Mucosa of stomach (tissue), 1 donor: ENCODE results near the gene INSM1.
A peak's percentile ranks its signal among the peaks of the same experiment; 100 is the strongest.

Experiments
- H3K27me3 ChIP-seq: one replicate; pipeline ENCODE4 v1.7.0; 2013; ENCODE audit warnings: mild to moderate bottlenecking, low read length; ENCODE audit not compliant: control insufficient read depth, insufficient read depth
- H3K36me3 ChIP-seq: one replicate; pipeline ENCODE4 v1.7.0; 2013; ENCODE audit warnings: low read length; ENCODE audit not compliant: control insufficient read depth, insufficient read depth
- H3K4me1 ChIP-seq: one replicate; pipeline ENCODE4 v1.7.0; 2013; ENCODE audit warnings: mild to moderate bottlenecking, low read length; ENCODE audit not compliant: control insufficient read depth, insufficient read depth
- H3K4me3 ChIP-seq: one replicate; pipeline ENCODE4 v1.7.0; 2013; ENCODE audit warnings: low read length
- H3K9ac ChIP-seq: one replicate; pipeline ENCODE4 v1.7.0; 2013; ENCODE audit warnings: mild to moderate bottlenecking, low read length, moderate library complexity
- H3K9me3 ChIP-seq: one replicate; pipeline ENCODE4 v1.7.0; 2013; ENCODE audit warnings: mild to moderate bottlenecking, low read length, moderate library complexity; ENCODE audit not compliant: control insufficient read depth
- donor health status: Pancreatic carcinoma.

INSM1 gene

DNA sequence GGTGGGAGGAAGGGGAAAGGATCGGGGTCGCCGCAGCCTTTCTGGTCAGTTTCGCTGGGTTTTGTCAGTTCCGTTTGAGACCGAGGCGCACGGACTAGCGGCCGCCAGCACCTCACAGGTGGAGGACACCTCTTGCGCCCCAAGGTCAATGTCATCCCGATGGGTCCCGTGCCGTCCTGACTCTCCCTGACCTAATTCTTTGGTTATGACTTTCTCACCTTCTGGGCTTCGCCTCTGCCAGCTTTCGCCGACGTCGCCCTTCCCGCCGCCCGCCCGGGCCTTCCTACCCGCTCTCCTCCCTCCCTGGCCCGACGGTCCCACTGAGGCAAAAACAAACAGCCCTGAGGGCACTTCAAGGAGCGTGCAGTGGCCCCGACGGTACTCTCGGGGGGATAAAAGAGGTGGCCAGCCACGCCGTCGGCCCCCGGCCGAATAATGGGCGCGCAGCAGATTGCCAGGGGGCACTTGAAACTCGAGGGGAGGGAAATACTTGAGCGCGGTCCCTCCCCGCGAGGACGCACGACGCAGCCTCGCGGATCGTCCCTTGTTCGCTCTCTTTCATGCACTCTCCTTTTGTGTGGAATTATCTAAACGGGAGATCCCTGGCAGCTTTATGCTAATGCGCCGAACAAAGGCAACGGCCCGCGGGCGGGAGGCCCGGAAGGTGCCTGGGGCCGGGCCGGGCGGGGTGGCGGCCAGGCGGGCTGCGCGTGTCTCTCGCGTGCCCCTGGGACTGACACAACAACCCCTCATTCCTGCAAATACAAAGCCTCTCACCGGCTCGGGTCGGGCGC lies 3.9 kb upstream of the INSM1 start:
- Histone ChIP-seq H3K4me3 (no peak overlapping the region), H3K9ac (peak overlapping the region; percentile 28), H3K36me3 (no peaks in the 10 kb centered on the region), H3K27me3 (peaks cover 77% of the 10 kb centered on the region), H3K4me1 (peaks cover 5% of the 10 kb centered on the region), H3K9me3 (no peaks in the 10 kb centered on the region)

DNA sequence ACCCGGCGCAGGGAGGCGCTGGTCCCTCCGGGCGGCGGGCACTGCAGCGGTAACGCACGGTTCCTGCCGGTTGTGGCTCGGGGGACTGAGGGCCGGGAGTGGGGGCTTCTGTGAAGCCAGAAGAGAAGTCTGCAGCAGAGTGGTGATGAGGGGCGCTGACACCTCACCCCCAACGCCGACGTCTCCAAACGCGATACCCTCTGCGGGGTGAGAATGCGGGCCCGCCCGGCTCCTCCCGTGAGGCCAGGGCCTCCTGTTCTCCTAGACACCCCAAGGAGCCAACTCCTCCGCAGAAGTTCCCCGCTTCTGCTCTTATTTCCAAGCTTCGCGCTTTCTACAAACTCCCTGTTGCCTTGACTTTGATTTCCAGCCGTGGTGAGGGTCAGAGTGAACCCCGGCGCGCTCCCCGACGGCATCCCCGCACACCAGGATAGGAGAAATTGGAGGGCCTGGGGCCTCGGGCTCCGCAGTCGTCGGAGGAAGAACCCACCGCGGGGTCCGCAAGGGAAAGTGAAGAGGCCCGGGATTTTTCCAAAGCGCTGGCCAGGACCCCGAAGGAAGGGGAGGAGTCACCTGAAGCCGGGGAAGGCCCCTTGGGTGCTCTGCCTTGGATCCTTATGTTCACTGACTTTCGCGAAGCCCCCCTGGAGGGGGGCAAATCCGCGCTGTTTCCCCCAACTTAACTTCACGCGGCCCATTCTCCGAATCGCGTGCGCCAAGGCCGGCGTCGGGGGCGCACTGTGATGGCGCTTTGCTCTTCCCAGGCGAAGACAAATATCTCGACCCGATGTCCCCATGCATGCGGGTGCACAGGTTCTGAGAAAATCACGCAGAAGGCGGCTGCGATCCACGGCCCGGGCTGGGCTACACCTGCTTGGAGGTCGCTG lies 3.1 kb upstream of the INSM1 start:
- Histone ChIP-seq H3K9ac (no peak overlapping the region), H3K4me1 (peaks cover 5% of the 10 kb centered on the region), H3K36me3 (no peaks in the 10 kb centered on the region), H3K27me3 (peaks cover 80% of the 10 kb centered on the region), H3K9me3 (no peaks in the 10 kb centered on the region), H3K4me3 (no peak overlapping the region)

GRCh38 chr20:20365480-20366161 lies 2.3 kb upstream of the INSM1 start:
- Histone ChIP-seq H3K27me3 (peaks cover 87% of the 10 kb centered on the region), H3K36me3 (no peaks in the 10 kb centered on the region), H3K9ac (no peak overlapping the region), H3K9me3 (no peaks in the 10 kb centered on the region), H3K4me3 (no peak overlapping the region), H3K4me1 (peaks cover 5% of the 10 kb centered on the region)

DNA sequence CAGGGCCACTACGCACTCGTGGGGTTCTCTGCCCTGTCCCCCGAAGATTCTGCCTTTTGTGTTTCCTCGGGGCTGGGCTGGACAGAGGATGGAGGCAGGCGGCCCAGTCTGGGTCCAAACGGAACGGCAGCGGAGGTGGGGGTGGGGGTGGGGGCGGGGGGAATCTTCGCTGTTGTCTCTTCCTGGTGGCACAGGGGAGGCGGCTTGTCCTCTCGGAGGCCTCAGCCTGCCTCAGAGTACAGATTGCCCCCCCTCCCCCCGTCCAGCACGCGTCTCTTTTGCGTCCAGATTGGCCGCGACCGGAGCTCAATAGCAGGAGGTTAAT lies 1.4 kb upstream of the INSM1 start:
- peaks cover 5% of the 10 kb centered on the region for H3K4me1 ChIP-seq
- no peaks in the 10 kb centered on the region for H3K9me3 ChIP-seq
- no peak overlapping the region for H3K9ac ChIP-seq
- H3K27me3 ChIP-seq, result peaks cover 87% of the 10 kb centered on the region
- no peak overlapping the region for H3K4me3 ChIP-seq
- H3K36me3 ChIP-seq, result no peaks in the 10 kb centered on the region

DNA sequence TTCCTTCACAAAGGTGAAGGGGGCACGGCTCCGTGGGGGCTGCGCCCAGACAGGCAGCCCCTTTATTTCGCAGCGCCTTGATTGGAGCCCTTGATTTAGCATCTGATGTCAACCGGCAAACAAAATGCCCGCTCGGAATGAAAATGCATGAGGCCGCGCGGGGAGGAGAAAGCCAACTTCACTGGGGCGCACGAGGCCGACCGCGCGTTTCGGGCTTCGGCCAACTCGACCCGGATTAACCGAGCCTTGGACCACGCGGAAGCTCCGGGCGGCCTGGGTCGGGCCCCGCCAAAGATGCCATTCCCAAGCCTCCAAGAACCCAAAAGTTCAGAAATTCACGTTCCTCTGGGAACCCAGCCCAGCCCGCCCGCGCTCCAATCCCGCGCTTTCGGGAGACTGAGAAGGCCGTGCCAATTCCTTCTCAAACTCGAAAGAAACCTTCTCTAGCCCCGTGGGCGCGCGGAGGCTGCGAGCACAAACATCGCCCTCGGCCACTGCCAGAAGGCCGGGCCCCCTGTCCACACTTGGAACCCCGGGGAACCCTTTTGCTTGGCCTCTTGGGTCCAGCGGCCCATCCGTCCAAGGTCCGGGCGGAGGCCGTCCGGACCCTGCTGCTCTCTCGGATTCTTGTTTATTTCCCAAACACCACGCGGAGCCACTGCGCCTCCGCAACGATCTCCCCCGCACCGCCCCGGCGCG lies 879 bp upstream of the INSM1 start:
- peaks cover 5% of the 10 kb centered on the region for H3K4me1 ChIP-seq
- no peaks in the 10 kb centered on the region for H3K9me3 ChIP-seq
- peaks cover 87% of the 10 kb centered on the region for H3K27me3 ChIP-seq
- no peaks in the 10 kb centered on the region for H3K36me3 ChIP-seq
- no peak overlapping the region for H3K4me3 ChIP-seq
- no peak overlapping the region for H3K9ac ChIP-seq

- Histone ChIP-seq H3K9ac (no peak overlapping the region), H3K36me3 (no peaks in the 10 kb centered on the region), H3K4me1 (peaks cover 5% of the 10 kb centered on the region), H3K27me3 (peaks cover 89% of the 10 kb centered on the region), H3K9me3 (no peaks in the 10 kb centered on the region), H3K4me3 (no peak overlapping the region)
Measured at GRCh38 chr20:20368418-20369249, 730 bp downstream of the INSM1 start.

DNA sequence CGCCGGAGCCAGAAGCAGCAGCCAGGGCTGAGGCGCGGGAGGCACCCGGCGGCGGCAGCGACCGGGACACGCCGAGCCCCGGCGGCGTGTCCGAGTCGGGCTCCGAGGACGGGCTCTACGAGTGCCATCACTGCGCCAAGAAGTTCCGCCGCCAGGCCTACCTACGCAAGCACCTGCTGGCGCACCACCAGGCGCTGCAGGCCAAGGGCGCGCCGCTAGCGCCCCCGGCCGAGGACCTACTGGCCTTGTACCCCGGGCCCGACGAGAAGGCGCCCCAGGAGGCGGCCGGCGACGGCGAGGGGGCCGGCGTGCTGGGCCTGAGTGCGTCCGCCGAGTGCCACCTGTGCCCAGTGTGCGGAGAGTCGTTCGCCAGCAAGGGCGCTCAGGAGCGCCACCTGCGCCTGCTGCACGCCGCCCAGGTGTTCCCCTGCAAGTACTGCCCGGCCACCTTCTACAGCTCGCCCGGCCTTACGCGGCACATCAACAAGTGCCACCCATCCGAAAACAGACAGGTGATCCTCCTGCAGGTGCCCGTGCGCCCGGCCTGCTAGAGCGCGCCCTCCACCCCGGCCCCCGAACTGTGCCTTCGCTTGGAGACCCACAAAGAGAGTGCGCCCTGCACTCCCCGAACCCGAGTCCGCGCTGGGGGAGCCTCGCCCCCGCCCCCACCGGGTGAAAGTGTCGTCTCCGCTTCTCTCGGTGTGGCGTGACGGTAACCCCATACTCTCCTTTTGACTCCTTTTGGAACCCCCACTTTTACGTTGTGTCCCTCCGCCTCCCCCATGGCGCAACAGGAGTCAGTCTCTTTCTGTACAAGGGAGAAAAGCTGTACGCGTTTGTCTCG lies 1.6 kb downstream of the INSM1 start:
- no peak overlapping the region for H3K4me3 ChIP-seq
- no peaks in the 10 kb centered on the region for H3K9me3 ChIP-seq
- no peaks in the 10 kb centered on the region for H3K4me1 ChIP-seq
- H3K9ac ChIP-seq, result peak overlapping the region; percentile 37
- peaks cover 81% of the 10 kb centered on the region for H3K27me3 ChIP-seq
- H3K36me3 ChIP-seq, result no peaks in the 10 kb centered on the region

GRCh38 chr20:20370094-20370575 lies 2.2 kb downstream of the INSM1 start:
- Histone ChIP-seq H3K4me3 (no peak overlapping the region), H3K27me3 (peaks cover 79% of the 10 kb centered on the region), H3K9me3 (no peaks in the 10 kb centered on the region), H3K36me3 (no peaks in the 10 kb centered on the region), H3K4me1 (no peaks in the 10 kb centered on the region), H3K9ac (peak overlapping the region; percentile 37)

GRCh38 chr20:20371083-20371482 lies 3.2 kb downstream of the INSM1 start:
- Histone ChIP-seq H3K4me3 (no peak overlapping the region), H3K9me3 (no peaks in the 10 kb centered on the region), H3K4me1 (no peaks in the 10 kb centered on the region), H3K9ac (no peak overlapping the region), H3K27me3 (peaks cover 78% of the 10 kb centered on the region), H3K36me3 (no peaks in the 10 kb centered on the region)

DNA sequence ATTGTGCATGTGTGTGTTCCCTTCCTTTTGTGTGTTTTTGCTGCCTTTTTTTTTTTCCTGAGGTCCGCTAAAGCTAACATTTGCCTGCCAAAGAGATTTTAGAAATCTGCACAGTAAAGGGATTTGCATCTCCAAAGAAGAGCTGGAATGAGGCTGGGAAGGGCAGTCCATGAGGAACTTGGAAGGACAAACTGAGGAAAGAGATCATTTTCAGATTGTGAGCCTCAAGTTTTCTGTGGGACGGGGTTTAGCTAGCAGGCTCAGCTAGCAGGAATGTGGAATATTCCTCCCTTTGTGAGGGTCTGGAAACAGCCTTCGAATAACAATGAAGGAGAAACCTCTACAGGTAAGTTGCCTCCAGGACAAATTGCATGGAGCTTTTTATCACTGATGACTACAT lies 3.8 kb downstream of the INSM1 start:
- Histone ChIP-seq H3K9me3 (no peaks in the 10 kb centered on the region), H3K27me3 (peaks cover 73% of the 10 kb centered on the region), H3K9ac (no peak overlapping the region), H3K4me3 (no peak overlapping the region), H3K4me1 (no peaks in the 10 kb centered on the region), H3K36me3 (no peaks in the 10 kb centered on the region)
